Measurements from ENCODE around the gene LRRC43. TPM values are rescaled to one million over a fixed set of nuclear protein-coding genes. Genes with fewer than 3 reads are reported as not detected.

LRRC43 gene
- total and polyA plus RNA-seq, 10 of the 15 experiments (the other 5 are each of a cell fraction or from before 2014, with no cell fraction given) = 0.23 TPM; not detected in 9

DNA sequence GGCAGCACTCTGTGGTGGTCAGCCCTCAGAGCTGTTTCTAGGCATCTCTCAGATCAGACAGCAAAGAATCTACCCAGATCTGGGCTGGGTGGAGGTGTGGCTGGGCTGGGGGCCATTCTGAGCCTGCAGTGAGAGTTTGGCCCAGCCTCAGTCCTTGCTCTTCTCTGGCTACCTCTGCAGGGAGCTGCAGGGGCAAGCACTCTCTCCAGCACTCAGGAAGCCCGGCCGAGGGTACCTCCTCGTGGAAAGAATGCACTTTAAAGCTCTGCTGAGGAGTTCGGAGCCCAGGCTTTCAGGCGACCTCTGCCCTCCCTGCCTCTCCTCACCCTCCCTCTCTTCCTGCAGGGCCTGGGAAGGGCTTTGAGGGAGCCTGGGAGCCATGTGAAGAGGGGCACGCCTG lies 40.1 kb upstream of the LRRC43 start:
- CTCF ChIA-PET = no interaction called here
- H3K79me2 ChIP-seq (ENCODE audit: control insufficient read depth, insufficient read depth, low read length) = no peaks in the 10 kb centered on the region
- SMC1A ChIA-PET (ENCODE audit: uncharacterized antibody, unreplicated experiment) = no interaction called here
- H3K27me3 ChIP-seq (replicated peaks in 1 of 2; ENCODE audit: control insufficient read depth in 2 of 2, insufficient read depth in 2 of 2, low read length in 1 of 2) = no peaks in the 10 kb centered on the region; a peak in 1 of 4 replicates
- no peak for TF ChIP-seq PML (IDR thresholded peaks at IDR 0.05; ENCODE audit: low read length)
- TF ChIP-seq IRF4 (IDR thresholded peaks at IDR 0.05; ENCODE audit: low read depth, low read length) = no peak
- ATAC-seq (no peak), FAIRE-seq (no peak), DNase-seq (ENCODE audit: low read depth, low spot score) (no peak)
- no peaks in the 10 kb centered on the region for H3K36me3 ChIP-seq (ENCODE audit: control insufficient read depth in 2 of 2, insufficient read depth in 2 of 2, low read length in 1 of 2)
- BruUV-seq (replicated peaks) = TSS peak; percentile 36
- no peak overlapping the region for H2AFZ ChIP-seq (ENCODE audit: control insufficient read depth, low read depth, low read length)
- RAD21 ChIA-PET (ENCODE audit: unreplicated experiment) = no interaction called here
- in situ Hi-C loops (cut with MboI) (no loop called here), intact Hi-C loops (cut with micrococcal nuclease; ENCODE audit: unreplicated experiment) (no loop called here)
- no peak overlapping the region for H3K9ac ChIP-seq (ENCODE audit: control insufficient read depth, insufficient read depth, low read length)
- POLR2A ChIA-PET = no interaction called here
- H4K20me1 ChIP-seq (ENCODE audit: control insufficient read depth, insufficient read depth) = no peaks in the 10 kb centered on the region
- H3K4me1 ChIP-seq (ENCODE audit: control insufficient read depth, insufficient read depth, low read length) = no peaks in the 10 kb centered on the region
- H3K9me3 ChIP-seq (replicated peaks; ENCODE audit: control insufficient read depth, insufficient read depth, low read length) = no peaks in the 10 kb centered on the region
- 60% methylated on average over 6 of the region's 6 CpGs for WGBS (ENCODE audit: insufficient coverage, insufficient replicate concordance, low lambda C conversion rate, missing lambda C conversion rate)
- no peak overlapping the region for H3K27ac ChIP-seq (ENCODE audit: control insufficient read depth, insufficient read depth)
- no peak overlapping the region for H3K4me3 ChIP-seq
- H3K4me2 ChIP-seq (ENCODE audit: control insufficient read depth, insufficient read depth) = no peak overlapping the region

DNA sequence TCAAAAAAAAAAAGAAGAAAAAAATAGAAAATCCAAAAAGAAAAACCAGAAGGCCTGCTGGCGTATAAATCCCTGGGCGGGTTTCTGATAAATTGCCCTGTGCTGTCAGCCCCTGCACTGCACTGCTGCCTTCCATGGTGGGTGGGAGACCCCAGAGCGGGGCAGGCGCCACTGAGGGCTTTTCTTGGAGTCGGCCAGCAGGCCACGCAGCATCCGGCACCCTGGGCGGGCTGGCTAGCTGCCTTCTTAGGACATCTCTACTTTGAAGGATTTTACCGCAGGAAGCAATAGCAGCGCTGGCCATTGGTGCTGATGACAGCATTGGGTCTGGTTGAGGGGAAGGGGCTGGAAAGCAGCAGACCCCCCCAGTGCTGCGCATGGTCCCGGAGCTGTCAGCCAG lies 38.0 kb upstream of the LRRC43 start:
- no peaks in the 10 kb centered on the region for H3K79me2 ChIP-seq (ENCODE audit: control insufficient read depth, insufficient read depth, low read length)
- CTCF ChIA-PET = no interaction called here
- H3K4me3 ChIP-seq = no peak overlapping the region
- no peak overlapping the region for H2AFZ ChIP-seq (ENCODE audit: control insufficient read depth, low read depth, low read length)
- no peaks in the 10 kb centered on the region for H4K20me1 ChIP-seq (ENCODE audit: control insufficient read depth, insufficient read depth)
- H3K27me3 ChIP-seq (replicated peaks in 1 of 2; ENCODE audit: control insufficient read depth in 2 of 2, insufficient read depth in 2 of 2, low read length in 1 of 2) = no peaks in the 10 kb centered on the region; a peak in 1 of 4 replicates
- no peak overlapping the region for H3K9ac ChIP-seq (ENCODE audit: control insufficient read depth, insufficient read depth, low read length)
- BruUV-seq (replicated peaks) = no TSS peak
- TF ChIP-seq, protein P1, sequence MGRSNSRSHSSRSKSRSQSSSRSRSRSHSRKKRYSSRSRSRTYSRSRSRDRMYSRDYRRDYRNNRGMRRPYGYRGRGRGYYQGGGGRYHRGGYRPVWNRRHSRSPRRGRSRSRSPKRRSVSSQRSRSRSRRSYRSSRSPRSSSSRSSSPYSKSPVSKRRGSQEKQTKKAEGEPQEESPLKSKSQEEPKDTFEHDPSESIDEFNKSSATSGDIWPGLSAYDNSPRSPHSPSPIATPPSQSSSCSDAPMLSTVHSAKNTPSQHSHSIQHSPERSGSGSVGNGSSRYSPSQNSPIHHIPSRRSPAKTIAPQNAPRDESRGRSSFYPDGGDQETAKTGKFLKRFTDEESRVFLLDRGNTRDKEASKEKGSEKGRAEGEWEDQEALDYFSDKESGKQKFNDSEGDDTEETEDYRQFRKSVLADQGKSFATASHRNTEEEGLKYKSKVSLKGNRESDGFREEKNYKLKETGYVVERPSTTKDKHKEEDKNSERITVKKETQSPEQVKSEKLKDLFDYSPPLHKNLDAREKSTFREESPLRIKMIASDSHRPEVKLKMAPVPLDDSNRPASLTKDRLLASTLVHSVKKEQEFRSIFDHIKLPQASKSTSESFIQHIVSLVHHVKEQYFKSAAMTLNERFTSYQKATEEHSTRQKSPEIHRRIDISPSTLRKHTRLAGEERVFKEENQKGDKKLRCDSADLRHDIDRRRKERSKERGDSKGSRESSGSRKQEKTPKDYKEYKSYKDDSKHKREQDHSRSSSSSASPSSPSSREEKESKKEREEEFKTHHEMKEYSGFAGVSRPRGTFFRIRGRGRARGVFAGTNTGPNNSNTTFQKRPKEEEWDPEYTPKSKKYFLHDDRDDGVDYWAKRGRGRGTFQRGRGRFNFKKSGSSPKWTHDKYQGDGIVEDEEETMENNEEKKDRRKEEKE (IDR thresholded peaks at IDR 0.05) = no peak
- TF ChIP-seq ZNF24 (IDR thresholded peaks at IDR 0.05) (no peak), FOS (IDR thresholded peaks at IDR 0.05; ENCODE audit: borderline replicate concordance, extremely low read depth, insufficient read length) (no peak), PAX5 (IDR thresholded peaks at IDR 0.05; ENCODE audit: borderline replicate concordance, low read depth, low read length) (no peak), ZNF622 (IDR thresholded peaks at IDR 0.05) (no peak), CEBPB (IDR thresholded peaks at IDR 0.05; ENCODE audit: borderline replicate concordance in 1 of 2, low read depth in 2 of 2, low read length in 2 of 2) (no peak), HDAC2 (IDR thresholded peaks at IDR 0.05) (no peak), TCF7 (IDR thresholded peaks at IDR 0.05; ENCODE audit: borderline replicate concordance) (no peak), TARDBP (IDR thresholded peaks at IDR 0.05; ENCODE audit: borderline replicate concordance) (no peak), TCF12 (IDR thresholded peaks at IDR 0.05; ENCODE audit: low read depth, low read length) (no peak), GABPA (IDR thresholded peaks at IDR 0.05; ENCODE audit: low read depth) (no peak)
- TF ChIP-seq, protein P2, sequence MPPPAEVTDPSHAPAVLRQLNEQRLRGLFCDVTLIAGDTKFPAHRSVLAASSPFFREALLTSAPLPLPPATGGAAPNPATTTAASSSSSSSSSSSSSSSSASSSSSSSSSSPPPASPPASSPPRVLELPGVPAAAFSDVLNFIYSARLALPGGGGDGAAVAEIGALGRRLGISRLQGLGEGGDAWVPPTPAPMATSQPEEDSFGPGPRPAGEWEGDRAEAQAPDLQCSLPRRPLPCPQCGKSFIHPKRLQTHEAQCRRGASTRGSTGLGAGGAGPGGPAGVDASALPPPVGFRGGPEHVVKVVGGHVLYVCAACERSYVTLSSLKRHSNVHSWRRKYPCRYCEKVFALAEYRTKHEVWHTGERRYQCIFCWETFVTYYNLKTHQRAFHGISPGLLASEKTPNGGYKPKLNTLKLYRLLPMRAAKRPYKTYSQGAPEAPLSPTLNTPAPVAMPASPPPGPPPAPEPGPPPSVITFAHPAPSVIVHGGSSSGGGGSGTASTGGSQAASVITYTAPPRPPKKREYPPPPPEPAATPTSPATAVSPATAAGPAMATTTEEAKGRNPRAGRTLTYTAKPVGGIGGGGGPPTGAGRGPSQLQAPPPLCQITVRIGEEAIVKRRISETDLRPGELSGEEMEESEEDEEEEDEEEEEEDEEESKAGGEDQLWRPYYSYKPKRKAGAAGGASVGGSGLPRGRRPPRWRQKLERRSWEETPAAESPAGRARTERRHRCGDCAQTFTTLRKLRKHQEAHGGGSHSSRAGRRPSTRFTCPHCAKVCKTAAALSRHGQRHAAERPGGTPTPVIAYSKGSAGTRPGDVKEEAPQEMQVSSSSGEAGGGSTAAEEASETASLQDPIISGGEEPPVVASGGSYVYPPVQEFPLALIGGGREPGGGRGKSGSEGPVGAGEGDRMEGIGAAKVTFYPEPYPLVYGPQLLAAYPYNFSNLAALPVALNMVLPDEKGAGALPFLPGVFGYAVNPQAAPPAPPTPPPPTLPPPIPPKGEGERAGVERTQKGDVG (CRISPR knock-in tag; IDR thresholded peaks at IDR 0.05) = no peak
- POLR2A ChIA-PET = interaction anchor here (0.7 kb wide), 1 partner anchor 962 kb away, joined by 6 read pairs; no protein-coding TSS in a partner anchor
- no peak overlapping the region for H3K4me2 ChIP-seq (ENCODE audit: control insufficient read depth, insufficient read depth)
- 78% methylated on average over 12 of the region's 12 CpGs for WGBS (ENCODE audit: insufficient coverage, insufficient replicate concordance, low lambda C conversion rate, missing lambda C conversion rate)
- DNase-seq (ENCODE audit: low read depth, low spot score) (no peak), ATAC-seq (no peak), FAIRE-seq (no peak)
- in situ Hi-C loops (cut with MboI) (no loop called here), intact Hi-C loops (cut with micrococcal nuclease; ENCODE audit: unreplicated experiment) (no loop called here)
- SMC1A ChIA-PET (ENCODE audit: uncharacterized antibody, unreplicated experiment) = interaction anchor here (0.6 kb wide), 1 partner anchor 561 kb away, joined by 3 read pairs; no protein-coding TSS in a partner anchor
- no peak overlapping the region for H3K27ac ChIP-seq (ENCODE audit: control insufficient read depth, insufficient read depth)
- no peaks in the 10 kb centered on the region for H3K36me3 ChIP-seq (ENCODE audit: control insufficient read depth in 2 of 2, insufficient read depth in 2 of 2, low read length in 1 of 2)
- H3K9me3 ChIP-seq (replicated peaks; ENCODE audit: control insufficient read depth, insufficient read depth, low read length) = no peaks in the 10 kb centered on the region
- no peaks in the 10 kb centered on the region for H3K4me1 ChIP-seq (ENCODE audit: control insufficient read depth, insufficient read depth, low read length)
- RAD21 ChIA-PET (ENCODE audit: unreplicated experiment) = no interaction called here

All from GM12878 (cell line).